GM23338 (cell line): ENCODE data around the gene LRRFIP1. TPM values are rescaled to one million over a fixed set of nuclear protein-coding genes. Genes with fewer than 3 reads are reported as not detected.
A peak's percentile ranks its signal among the peaks of the same experiment; 100 is the strongest.

ENCODE experiments used
- ATAC-seq: fragments of 200-7000 bp; cut with Tn5 transposase; 3 replicates; pipeline ENCODE4 v1.9.1; 2020
- DNase-seq: peaks from one replicate; pipeline ENCODE4 v3.0.0-alpha.2; 2015; ENCODE audit warnings: low spot score
- H2AFZ ChIP-seq: fragments of 200-600 bp; sonication (generic); 2 replicates; pipeline ENCODE4 v1.8.0; 2016; ENCODE audit warnings: antibody characterized with exemption, mild to moderate bottlenecking, moderate library complexity
- H3F3A ChIP-seq: fragments of 200-600 bp; sonication (generic); replicated peaks from 2 replicates; pipeline ENCODE4 v1.8.0; 2017; ENCODE audit warnings: antibody characterized with exemption, mixed run types, low read depth
- H3K27ac ChIP-seq: fragments of 200-600 bp; sonication (generic); 2 replicates; pipeline ENCODE4 v1.6.1; 2016; ENCODE audit warnings: low read depth
- H3K27me3 ChIP-seq: fragments of 200-600 bp; sonication (generic); 2 replicates; pipeline ENCODE4 v1.8.0; 2016; ENCODE audit warnings: mild to moderate bottlenecking, mixed run types, moderate library complexity; ENCODE audit not compliant: insufficient read depth
- H3K36me3 ChIP-seq: fragments of 200-600 bp; sonication (generic); 2 replicates; pipeline ENCODE4 v1.8.0; 2016; ENCODE audit warnings: mild to moderate bottlenecking; ENCODE audit not compliant: insufficient read depth
- H3K4me1 ChIP-seq: fragments of 200-600 bp; sonication (generic); 2 replicates; pipeline ENCODE4 v1.8.0; 2016; ENCODE audit warnings: mild to moderate bottlenecking, moderate library complexity; ENCODE audit not compliant: insufficient read depth
- H3K4me2 ChIP-seq: fragments of 200-600 bp; sonication (generic); 2 replicates; pipeline ENCODE4 v1.7.1; 2017; ENCODE audit warnings: mixed run types
- H3K4me3 ChIP-seq: fragments of 200-600 bp; sonication (generic); 2 replicates; pipeline ENCODE4 v1.6.1; 2016; ENCODE audit warnings: mixed run types
- H3K79me2 ChIP-seq: fragments of 200-600 bp; sonication (generic); replicated peaks from 2 replicates; pipeline ENCODE4 v1.8.0; 2017; ENCODE audit warnings: mild to moderate bottlenecking; ENCODE audit not compliant: insufficient read depth
- H3K9me2 ChIP-seq: fragments of 200-600 bp; sonication (generic); 2 replicates; pipeline ENCODE4 v1.8.0; 2017; ENCODE audit not compliant: insufficient read depth
- H4K20me1 ChIP-seq: fragments of 200-600 bp; sonication (generic); replicated peaks from 2 replicates; pipeline ENCODE4 v1.8.0; 2017; ENCODE audit warnings: mild to moderate bottlenecking; ENCODE audit not compliant: insufficient read depth
- H3K27ac Mint-ChIP-seq: 2 replicates; pipeline ENCODE4 v1.8.0; 2020; ENCODE audit warnings: inconsistent platforms, mild to moderate bottlenecking, moderate library complexity, mixed read lengths
- H3K27me3 Mint-ChIP-seq: 3 replicates; pipeline ENCODE4 v1.8.0; 2022; ENCODE audit warnings: low read depth, mild to moderate bottlenecking, moderate library complexity, mixed read lengths, inconsistent platforms; ENCODE audit not compliant: insufficient read depth, poor library complexity
- H3K36me3 Mint-ChIP-seq: 3 replicates; pipeline ENCODE4 v1.8.0; 2021; ENCODE audit warnings: low read depth, mild to moderate bottlenecking, inconsistent platforms, moderate library complexity, mixed read lengths
- H3K4me1 Mint-ChIP-seq: 3 replicates; pipeline ENCODE4 v1.8.0; 2020; ENCODE audit warnings: mild to moderate bottlenecking, inconsistent platforms, mixed read lengths
- H3K4me3 Mint-ChIP-seq: 3 replicates; pipeline ENCODE4 v1.8.0; 2021; ENCODE audit warnings: moderate library complexity, mild to moderate bottlenecking, inconsistent platforms, mixed read lengths
- H3K9me3 Mint-ChIP-seq: 3 replicates; pipeline ENCODE4 v1.8.0; 2020; ENCODE audit warnings: moderate library complexity, mild to moderate bottlenecking, inconsistent platforms, mixed read lengths
- EZH2phosphoT487 ChIP-seq: fragments of 200-600 bp; sonication (generic); IDR thresholded peaks from one replicate; pipeline ENCODE4 v1.8.1; 2018; ENCODE audit warnings: antibody characterized with exemption; ENCODE audit not compliant: unreplicated experiment
- NANOG ChIP-seq: IDR thresholded peaks from 2 replicates; pipeline ENCODE4 v1.6.1; 2016; ENCODE audit warnings: antibody characterized with exemption, borderline replicate concordance
- POLR2AphosphoS5 ChIP-seq: IDR thresholded peaks from 2 replicates; pipeline ENCODE4 v1.6.1; 2016; ENCODE audit warnings: antibody characterized with exemption, low read depth
- ZNF114 ChIP-seq: fragments of 250-450 bp; sonication (Bioruptor Pico); IDR thresholded peaks from 2 replicates; pipeline ENCODE4 v1.5.0; 2020; ENCODE audit warnings: mild to moderate bottlenecking, moderate library complexity
- polyA plus RNA-seq: library from polyadenylated mRNA; unstranded; fragments of >200 nt; fragmentation: Nextera tagmentation; extraction: Ambion mirVana; gene quantifications from 2 replicates; pipeline ENCODE4 v1.2.1, GENCODE V29; 2016
- total RNA-seq: library from RNA; depleted of rRNA; stranded (reverse); fragments of >200 nt; shearing (Covaris generic); gene quantifications from 2 replicates; pipeline ENCODE4 v1.2.3, GENCODE V29; 2014
- TF ChIP-seq, protein P1 (sequence below): IDR thresholded peaks from 2 replicates; pipeline ENCODE4 v1.6.1; 2016; ENCODE audit warnings: antibody characterized with exemption
- TF ChIP-seq, protein P2 (sequence below): IDR thresholded peaks from one replicate; pipeline ENCODE4 v1.6.1; 2018; ENCODE audit warnings: antibody characterized with exemption; ENCODE audit not compliant: unreplicated experiment

Gene LRRFIP1
- total and polyA plus RNA-seq, 2 experiments from 2014 or later: 59.6 to 178 TPM

DNA sequence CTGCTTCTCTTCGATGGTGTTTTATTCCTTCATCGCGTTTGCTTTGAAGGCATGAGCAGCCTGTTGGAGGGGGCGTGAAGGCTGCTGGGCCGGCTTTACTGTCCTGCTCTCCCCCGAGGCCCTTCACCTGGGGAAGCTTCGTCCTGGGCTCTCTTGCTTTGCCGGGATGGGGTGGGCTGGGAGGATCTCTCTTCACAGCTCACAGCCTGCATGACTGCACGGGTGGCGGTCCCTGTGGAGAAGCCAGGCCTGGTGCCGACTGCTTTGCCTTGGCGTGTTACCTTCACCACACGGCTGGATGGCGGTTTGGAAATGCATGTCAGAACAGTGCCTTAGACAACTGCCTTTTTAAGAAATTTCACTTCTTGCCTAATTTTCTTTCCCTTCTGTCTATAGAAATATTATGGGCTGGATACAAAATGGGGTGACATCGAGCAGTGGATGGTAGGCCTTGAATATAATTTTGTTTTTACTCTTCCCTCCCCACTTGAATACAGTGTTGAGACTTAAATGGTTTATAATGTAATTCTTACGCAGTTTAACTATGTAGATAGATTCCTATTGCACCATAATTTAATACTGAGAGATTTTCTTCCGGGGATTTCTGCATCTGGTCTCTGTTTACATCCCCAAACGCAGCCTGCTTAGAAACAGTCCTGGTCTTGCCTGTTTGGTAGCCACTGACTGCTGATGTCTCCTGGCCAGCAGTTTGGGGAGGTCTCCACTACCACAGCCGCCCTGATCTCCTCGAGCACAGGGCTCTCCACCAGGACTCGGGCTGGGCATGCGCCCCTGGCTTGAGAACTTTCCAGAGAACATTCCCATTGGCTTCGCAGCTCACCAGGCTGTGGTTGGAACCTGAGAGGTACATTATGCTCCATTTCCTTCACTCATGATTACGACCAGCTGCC is 90.2 kb downstream of the LRRFIP1 start:
- peaks cover 49% of the 10 kb centered on the region for H3K4me1 Mint-ChIP-seq
- peaks cover 73% of the 10 kb centered on the region for H3K79me2 ChIP-seq
- ATAC-seq: peak; percentile 30

DNA sequence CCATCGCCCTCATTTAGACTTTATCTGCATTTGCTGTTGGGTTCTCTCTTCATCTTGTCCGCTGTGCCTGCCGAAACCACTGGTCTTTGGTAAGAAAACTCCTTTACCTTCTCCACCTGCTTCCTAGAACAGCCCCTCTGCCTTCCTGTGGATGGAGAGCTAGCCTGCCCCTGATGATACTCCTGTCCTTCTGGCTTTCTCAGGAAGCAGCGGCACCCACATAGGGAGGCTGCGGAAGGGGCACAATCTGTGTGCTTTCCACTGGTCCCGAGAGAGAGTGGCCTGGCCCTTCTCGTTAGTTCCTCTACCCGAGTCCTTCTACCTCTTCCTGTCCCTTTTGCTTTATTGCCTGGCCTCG is 90.9 kb downstream of the LRRFIP1 start:
- no peak overlapping the region; the same call in 1 of the 2 replicates for H3K27ac Mint-ChIP-seq
- H3K4me3 Mint-ChIP-seq: no peak overlapping the region
- no peak overlapping the region for H3K27ac ChIP-seq
- H2AFZ ChIP-seq: no peak overlapping the region
- peaks cover 46% of the 10 kb centered on the region for H3K4me1 Mint-ChIP-seq
- peaks cover 3% of the 10 kb centered on the region for H3K27me3 Mint-ChIP-seq
- H3K4me3 ChIP-seq: no peak overlapping the region
- DNase-seq (no peak), ATAC-seq (no peak)
- peaks cover 33% of the 10 kb centered on the region for H3K4me1 ChIP-seq
- H3K9me3 Mint-ChIP-seq: no peaks in the 10 kb centered on the region
- H3K9me2 ChIP-seq: no peaks in the 10 kb centered on the region
- no peaks in the 10 kb centered on the region for H3K27me3 ChIP-seq
- no peak overlapping the region for H3K4me2 ChIP-seq
- H3K36me3 ChIP-seq: no peaks in the 10 kb centered on the region
- no peaks in the 10 kb centered on the region for H3F3A ChIP-seq
- peaks cover 72% of the 10 kb centered on the region for H3K79me2 ChIP-seq
- peaks cover 23% of the 10 kb centered on the region for H4K20me1 ChIP-seq
- H3K36me3 Mint-ChIP-seq: no peaks in the 10 kb centered on the region; the same call in 2 of the 3 replicates
- TF ChIP-seq, protein P1, sequence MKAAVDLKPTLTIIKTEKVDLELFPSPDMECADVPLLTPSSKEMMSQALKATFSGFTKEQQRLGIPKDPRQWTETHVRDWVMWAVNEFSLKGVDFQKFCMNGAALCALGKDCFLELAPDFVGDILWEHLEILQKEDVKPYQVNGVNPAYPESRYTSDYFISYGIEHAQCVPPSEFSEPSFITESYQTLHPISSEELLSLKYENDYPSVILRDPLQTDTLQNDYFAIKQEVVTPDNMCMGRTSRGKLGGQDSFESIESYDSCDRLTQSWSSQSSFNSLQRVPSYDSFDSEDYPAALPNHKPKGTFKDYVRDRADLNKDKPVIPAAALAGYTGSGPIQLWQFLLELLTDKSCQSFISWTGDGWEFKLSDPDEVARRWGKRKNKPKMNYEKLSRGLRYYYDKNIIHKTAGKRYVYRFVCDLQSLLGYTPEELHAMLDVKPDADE: no peak
- TF ChIP-seq ZNF114: no peak
- TF ChIP-seq NANOG: no peak
- TF ChIP-seq EZH2phosphoT487: no peak
- TF ChIP-seq, protein P2, sequence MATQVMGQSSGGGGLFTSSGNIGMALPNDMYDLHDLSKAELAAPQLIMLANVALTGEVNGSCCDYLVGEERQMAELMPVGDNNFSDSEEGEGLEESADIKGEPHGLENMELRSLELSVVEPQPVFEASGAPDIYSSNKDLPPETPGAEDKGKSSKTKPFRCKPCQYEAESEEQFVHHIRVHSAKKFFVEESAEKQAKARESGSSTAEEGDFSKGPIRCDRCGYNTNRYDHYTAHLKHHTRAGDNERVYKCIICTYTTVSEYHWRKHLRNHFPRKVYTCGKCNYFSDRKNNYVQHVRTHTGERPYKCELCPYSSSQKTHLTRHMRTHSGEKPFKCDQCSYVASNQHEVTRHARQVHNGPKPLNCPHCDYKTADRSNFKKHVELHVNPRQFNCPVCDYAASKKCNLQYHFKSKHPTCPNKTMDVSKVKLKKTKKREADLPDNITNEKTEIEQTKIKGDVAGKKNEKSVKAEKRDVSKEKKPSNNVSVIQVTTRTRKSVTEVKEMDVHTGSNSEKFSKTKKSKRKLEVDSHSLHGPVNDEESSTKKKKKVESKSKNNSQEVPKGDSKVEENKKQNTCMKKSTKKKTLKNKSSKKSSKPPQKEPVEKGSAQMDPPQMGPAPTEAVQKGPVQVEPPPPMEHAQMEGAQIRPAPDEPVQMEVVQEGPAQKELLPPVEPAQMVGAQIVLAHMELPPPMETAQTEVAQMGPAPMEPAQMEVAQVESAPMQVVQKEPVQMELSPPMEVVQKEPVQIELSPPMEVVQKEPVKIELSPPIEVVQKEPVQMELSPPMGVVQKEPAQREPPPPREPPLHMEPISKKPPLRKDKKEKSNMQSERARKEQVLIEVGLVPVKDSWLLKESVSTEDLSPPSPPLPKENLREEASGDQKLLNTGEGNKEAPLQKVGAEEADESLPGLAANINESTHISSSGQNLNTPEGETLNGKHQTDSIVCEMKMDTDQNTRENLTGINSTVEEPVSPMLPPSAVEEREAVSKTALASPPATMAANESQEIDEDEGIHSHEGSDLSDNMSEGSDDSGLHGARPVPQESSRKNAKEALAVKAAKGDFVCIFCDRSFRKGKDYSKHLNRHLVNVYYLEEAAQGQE: no peak

More for the DNA sequence above, 90.2 kb downstream of the LRRFIP1 start:
- Mint-ChIP-seq H3K4me3 (no peak overlapping the region), H3K27ac (no peak overlapping the region; the same call in 1 of the 2 replicates), H3K9me3 (no peaks in the 10 kb centered on the region), H3K27me3 (peaks cover 3% of the 10 kb centered on the region), H3K36me3 (no peaks in the 10 kb centered on the region; the same call in 2 of the 3 replicates)
- Histone ChIP-seq H3K9me2 (no peaks in the 10 kb centered on the region), H2AFZ (no peak overlapping the region), H3K4me1 (peaks cover 37% of the 10 kb centered on the region), H3K36me3 (no peaks in the 10 kb centered on the region), H3K4me2 (no peak overlapping the region), H3K27me3 (no peaks in the 10 kb centered on the region), H3K4me3 (no peak overlapping the region), H4K20me1 (peaks cover 27% of the 10 kb centered on the region), H3F3A (no peaks in the 10 kb centered on the region), H3K27ac (peak overlapping the region; percentile 64; the same call in 1 of the 2 replicates)
- TF ChIP-seq ZNF114 (no peak), NANOG (no peak), POLR2AphosphoS5 (no peak)
- TF ChIP-seq, protein P2: no peak
- no peak for DNase-seq
